Measurements from ENCODE around the gene PPIL3.

The PPIL3 gene

GRCh38 chr2:200847269-200847668, 41.6 kb downstream of the PPIL3 start:
- Histone ChIP-seq H2AFZ (ENCODE audit: low read depth) (no peak overlapping the region), H3K27ac (no peak overlapping the region), H3K79me2 (ENCODE audit: insufficient read depth, low read depth) (no peaks in the 10 kb centered on the region), H3K4me2 (no peak overlapping the region), H3K36me3 (ENCODE audit: insufficient read depth) (no peaks in the 10 kb centered on the region), H3K27me3 (ENCODE audit: insufficient read depth, low read depth) (no peaks in the 10 kb centered on the region), H4K20me1 (ENCODE audit: insufficient read depth) (no peaks in the 10 kb centered on the region), H3K9ac (no peak overlapping the region), H3K4me1 (ENCODE audit: low read depth, poor library complexity, severe bottlenecking) (no peaks in the 10 kb centered on the region), H3K4me3 (IDR thresholded peaks at IDR 0.05; ENCODE audit: insufficient read depth, low read depth, low read length) (no peak overlapping the region)
- TF ChIP-seq CTCF (conservative IDR thresholded peaks at IDR 0.05; ENCODE audit: low read depth, low read length): no peak

- H3K4me3 ChIP-seq (IDR thresholded peaks at IDR 0.05; ENCODE audit: insufficient read depth, low read depth, low read length): no peak overlapping the region
- no peak overlapping the region for H3K27ac ChIP-seq
- no peak for TF ChIP-seq CTCF (conservative IDR thresholded peaks at IDR 0.05; ENCODE audit: low read depth, low read length)
- H4K20me1 ChIP-seq (ENCODE audit: insufficient read depth): no peaks in the 10 kb centered on the region
- no peaks in the 10 kb centered on the region for H3K79me2 ChIP-seq (ENCODE audit: insufficient read depth, low read depth)
- H2AFZ ChIP-seq (ENCODE audit: low read depth): no peak overlapping the region
- no peaks in the 10 kb centered on the region for H3K27me3 ChIP-seq (ENCODE audit: insufficient read depth, low read depth)
- H3K4me1 ChIP-seq (ENCODE audit: low read depth, poor library complexity, severe bottlenecking): no peaks in the 10 kb centered on the region
- no peaks in the 10 kb centered on the region for H3K36me3 ChIP-seq (ENCODE audit: insufficient read depth)
- no peak overlapping the region for H3K9ac ChIP-seq
- H3K4me2 ChIP-seq: no peak overlapping the region
These were observed 43.1 kb downstream of the PPIL3 start for GRCh38 chr2:200845669-200846325.

GRCh38 chr2:200845194-200845593, 43.7 kb downstream of the PPIL3 start:
- TF ChIP-seq CTCF (conservative IDR thresholded peaks at IDR 0.05; ENCODE audit: low read depth, low read length): no peak
- H3K4me1 ChIP-seq (ENCODE audit: low read depth, poor library complexity, severe bottlenecking): no peaks in the 10 kb centered on the region
- no peaks in the 10 kb centered on the region for H3K27me3 ChIP-seq (ENCODE audit: insufficient read depth, low read depth)
- no peaks in the 10 kb centered on the region for H3K36me3 ChIP-seq (ENCODE audit: insufficient read depth)
- no peak overlapping the region for H3K4me3 ChIP-seq (IDR thresholded peaks at IDR 0.05; ENCODE audit: insufficient read depth, low read depth, low read length)
- H3K27ac ChIP-seq: no peak overlapping the region
- no peak overlapping the region for H3K9ac ChIP-seq
- H3K79me2 ChIP-seq (ENCODE audit: insufficient read depth, low read depth): no peaks in the 10 kb centered on the region
- H2AFZ ChIP-seq (ENCODE audit: low read depth): no peak overlapping the region
- H3K4me2 ChIP-seq: no peak overlapping the region
- H4K20me1 ChIP-seq (ENCODE audit: insufficient read depth): no peaks in the 10 kb centered on the region

GRCh38 chr2:200843993-200844948, 44.6 kb downstream of the PPIL3 start:
- no peaks in the 10 kb centered on the region for H3K27me3 ChIP-seq (ENCODE audit: insufficient read depth, low read depth)
- no peak overlapping the region for H2AFZ ChIP-seq (ENCODE audit: low read depth)
- no peaks in the 10 kb centered on the region for H3K79me2 ChIP-seq (ENCODE audit: insufficient read depth, low read depth)
- no peak overlapping the region for H3K9ac ChIP-seq
- no peak overlapping the region for H3K4me3 ChIP-seq (IDR thresholded peaks at IDR 0.05; ENCODE audit: insufficient read depth, low read depth, low read length)
- no peak overlapping the region for H3K27ac ChIP-seq
- no peaks in the 10 kb centered on the region for H3K4me1 ChIP-seq (ENCODE audit: low read depth, poor library complexity, severe bottlenecking)
- no peaks in the 10 kb centered on the region for H4K20me1 ChIP-seq (ENCODE audit: insufficient read depth)
- no peak overlapping the region for H3K4me2 ChIP-seq
- no peaks in the 10 kb centered on the region for H3K36me3 ChIP-seq (ENCODE audit: insufficient read depth)
- TF ChIP-seq CTCF (conservative IDR thresholded peaks at IDR 0.05; ENCODE audit: low read depth, low read length): no peak

All from KMS-11 (cell line).